Activated CD8-positive, alpha-beta memory T cell treated with anti-CD3 and anti-CD28 coated beads, Interleukin-2, amount 10 ng/mL, durations not matched to agents 7 days and 5 days (primary cell): ENCODE results near the gene TAF1C. TPM values are rescaled to one million over a fixed set of nuclear protein-coding genes. Genes with fewer than 3 reads are reported as not detected.

Source experiments
- ATAC-seq: fragments of 150-1000 bp; cut with Tn5 transposase; one replicate; pipeline ENCODE4 v1.10.0; 2021; ENCODE audit warnings: moderate library complexity
- CTCF ChIA-PET: fragments of 350-600 bp; sonication (Branson Sonifier 250); formaldehyde crosslinking; loops from one replicate; lab custom pipeline; 2021; ENCODE audit warnings: antibody characterized with exemption; lab: Charles Lee
- DNase-seq: peaks from one replicate; pipeline ENCODE4 v3.0.0-alpha.2; 2020
- H3K27ac Mint-ChIP-seq: one replicate; pipeline ENCODE4 v1.8.0; 2021; ENCODE audit warnings: mild to moderate bottlenecking, mixed read lengths
- H3K27me3 Mint-ChIP-seq: one replicate; pipeline ENCODE4 v1.8.0; 2021; ENCODE audit warnings: mixed read lengths
- H3K36me3 Mint-ChIP-seq: one replicate; pipeline ENCODE4 v1.8.0; 2021; ENCODE audit warnings: mild to moderate bottlenecking, mixed read lengths
- H3K4me1 Mint-ChIP-seq: one replicate; pipeline ENCODE4 v1.8.0; 2021; ENCODE audit warnings: mixed read lengths
- H3K4me3 Mint-ChIP-seq: one replicate; pipeline ENCODE4 v1.8.0; 2021; ENCODE audit warnings: mild to moderate bottlenecking, moderate library complexity, mixed read lengths
- H3K9me3 Mint-ChIP-seq: one replicate; pipeline ENCODE4 v1.8.0; 2022; ENCODE audit warnings: low read depth, mixed read lengths
- total RNA-seq, 2 experiments: library from RNA; stranded (reverse); gene quantifications; one replicate each; pipeline ENCODE4 v1.2.3, GENCODE V29; 2021

Gene TAF1C
- total RNA-seq, 2 experiments from 2014 or later, result 52.7 to 58.1 TPM

DNA sequence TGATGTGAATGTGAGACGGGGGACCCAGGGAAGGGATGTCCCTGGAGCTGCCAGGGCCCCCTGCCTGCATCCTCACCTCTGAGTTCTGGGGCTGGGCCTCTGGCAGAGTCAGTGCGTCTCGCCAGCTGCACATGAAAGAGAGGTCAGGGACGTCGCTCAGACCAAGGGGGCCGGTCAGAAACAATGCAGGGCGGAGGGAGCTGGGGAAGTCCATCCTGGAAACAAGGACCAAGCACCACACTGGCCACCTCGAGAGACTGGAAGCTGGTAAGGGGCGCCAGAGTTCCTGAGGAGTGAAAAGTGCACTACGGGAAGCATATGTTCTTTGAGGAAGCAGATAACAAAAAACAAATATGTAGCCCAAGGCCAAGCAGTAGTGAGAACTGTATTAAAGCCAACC lies 2.1 kb downstream of the TAF1C start:
- no peak for ATAC-seq
- peaks cover 13% of the 10 kb centered on the region for H3K4me1 Mint-ChIP-seq

DNA sequence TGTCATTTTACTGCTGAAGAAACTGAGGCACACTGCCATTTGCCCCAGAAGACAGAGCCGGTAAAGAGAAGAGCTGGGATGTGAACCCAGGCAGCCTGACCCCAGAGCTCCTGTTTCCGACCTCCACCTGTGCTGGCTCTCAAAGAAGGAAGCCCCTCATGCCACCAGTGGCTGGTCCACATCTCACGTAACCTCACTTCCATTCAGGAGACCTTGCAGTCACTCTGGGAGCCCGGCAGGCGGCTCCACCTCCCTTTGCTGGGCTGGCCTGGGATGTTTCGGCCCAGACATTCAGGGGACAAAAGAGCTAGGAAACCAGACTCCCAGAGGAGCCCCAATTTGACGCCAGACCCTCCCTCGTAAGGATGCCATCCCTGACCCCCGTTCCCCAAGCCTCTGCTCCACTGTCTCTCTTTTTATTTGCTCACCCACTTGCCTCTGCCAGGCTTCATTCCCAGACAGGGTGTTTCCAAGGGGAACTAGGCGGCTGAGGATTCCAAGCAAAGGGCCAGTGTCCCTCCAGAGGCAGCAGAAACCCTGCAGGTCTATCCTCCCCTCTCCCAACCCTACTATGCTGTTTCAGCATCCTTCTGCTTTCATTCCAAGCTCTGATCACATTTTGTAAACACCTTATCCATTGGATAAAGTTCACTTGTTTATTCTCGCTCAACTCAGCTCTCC lies 2.8 kb downstream of the TAF1C start:
- ATAC-seq (no peak), DNase-seq (no peak)
- no peaks in the 10 kb centered on the region for H3K9me3 Mint-ChIP-seq
- peaks cover 13% of the 10 kb centered on the region for H3K4me1 Mint-ChIP-seq
- no peak overlapping the region for H3K27ac Mint-ChIP-seq
- peaks cover 16% of the 10 kb centered on the region for H3K36me3 Mint-ChIP-seq
- CTCF ChIA-PET, result interaction anchor here (1.2 to 7.6 kb wide), 3 partner anchors 9 to 98 kb away, joined by 3 to 143 read pairs (median 3); no protein-coding TSS in a partner anchor
- H3K4me3 Mint-ChIP-seq, result no peak overlapping the region
- no peaks in the 10 kb centered on the region for H3K27me3 Mint-ChIP-seq

More for the DNA sequence above, 2.1 kb downstream of the TAF1C start:
- Mint-ChIP-seq H3K36me3 (peaks cover 16% of the 10 kb centered on the region), H3K27me3 (no peaks in the 10 kb centered on the region), H3K9me3 (no peaks in the 10 kb centered on the region), H3K27ac (no peak overlapping the region), H3K4me3 (peak overlapping the region; percentile 95)
- no peak for DNase-seq
- CTCF ChIA-PET, result interaction anchor here (1.2 to 7.6 kb wide), 3 partner anchors 10 to 99 kb away, joined by 3 to 143 read pairs (median 3); no protein-coding TSS in a partner anchor

DNA sequence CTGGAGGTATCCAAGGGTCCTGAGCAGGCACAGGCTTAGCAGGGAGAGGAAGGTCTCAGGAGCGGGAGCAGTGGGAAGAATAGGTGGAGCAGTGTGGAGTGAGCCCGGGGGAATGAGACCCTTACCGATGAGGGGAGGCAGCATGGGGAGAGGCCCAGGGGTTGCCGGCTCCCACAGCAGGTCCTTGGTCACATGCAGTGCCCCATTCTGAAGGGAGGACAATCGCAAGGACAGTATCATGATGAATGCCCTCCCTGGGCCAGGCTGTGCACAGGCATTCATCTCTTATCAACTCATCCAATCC lies 3.3 kb downstream of the TAF1C start:
- peaks cover 13% of the 10 kb centered on the region for H3K4me1 Mint-ChIP-seq
- H3K4me3 Mint-ChIP-seq, result no peak overlapping the region
- no peak overlapping the region for H3K27ac Mint-ChIP-seq
- ATAC-seq (no peak), DNase-seq (no peak)
- peaks cover 16% of the 10 kb centered on the region for H3K36me3 Mint-ChIP-seq
- no peaks in the 10 kb centered on the region for H3K9me3 Mint-ChIP-seq
- H3K27me3 Mint-ChIP-seq, result no peaks in the 10 kb centered on the region
- CTCF ChIA-PET, result interaction anchor here (1.2 to 7.6 kb wide), 3 partner anchors 13 to 227 kb away, joined by 3 to 143 read pairs (median 4); no protein-coding TSS in a partner anchor

DNA sequence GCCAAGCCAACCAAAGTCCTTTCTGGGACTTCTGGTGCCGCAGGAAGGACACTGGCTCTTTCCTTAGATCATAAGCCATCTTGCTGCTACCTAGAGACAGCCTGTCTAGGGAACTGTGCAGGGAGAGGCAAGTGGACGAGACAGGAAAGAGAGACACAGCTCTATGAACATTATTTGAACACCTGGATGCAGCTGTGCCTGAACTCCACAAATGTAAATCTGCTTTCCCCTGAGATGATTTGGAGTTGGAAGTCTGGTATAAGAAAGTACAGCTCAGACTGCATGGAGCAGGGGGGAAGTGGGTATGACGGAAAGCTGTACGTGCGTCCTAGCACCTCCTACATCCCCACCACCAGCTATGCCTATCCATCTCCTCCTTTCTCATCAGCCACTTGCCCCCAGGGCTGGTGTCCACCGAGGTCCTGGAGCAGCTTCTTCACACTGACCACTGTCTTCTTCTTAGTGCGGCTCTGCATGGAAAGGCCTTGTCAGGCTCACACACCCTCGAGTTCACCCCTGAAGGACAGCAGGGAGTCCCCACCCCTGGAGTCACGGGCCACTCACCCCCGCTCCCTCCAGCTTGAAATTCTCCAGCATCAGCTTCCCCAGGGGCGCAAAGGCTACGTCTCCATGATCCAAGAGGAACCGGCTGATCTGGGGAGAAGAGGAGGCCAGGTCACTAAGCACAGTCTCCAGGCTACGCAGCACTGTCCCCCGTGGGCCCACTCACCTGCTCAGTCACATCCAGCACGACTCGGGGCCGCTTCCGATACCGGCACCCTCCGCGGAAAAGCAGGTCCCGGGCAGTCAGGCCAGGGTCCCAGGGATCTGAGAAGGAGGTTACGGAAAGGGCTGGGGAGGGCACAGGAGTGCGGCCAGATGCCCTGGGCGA lies 3.9 kb downstream of the TAF1C start:
- Mint-ChIP-seq H3K4me1 (peaks cover 13% of the 10 kb centered on the region), H3K27me3 (no peaks in the 10 kb centered on the region), H3K27ac (no peak overlapping the region), H3K4me3 (no peak overlapping the region), H3K36me3 (peaks cover 16% of the 10 kb centered on the region), H3K9me3 (no peaks in the 10 kb centered on the region)
- CTCF ChIA-PET, result interaction anchor here (1.4 to 7.6 kb wide), 2 partner anchors 97 to 226 kb away, joined by 4 to 143 read pairs; no protein-coding TSS in a partner anchor
- no peak for DNase-seq
- no peak for ATAC-seq

DNA sequence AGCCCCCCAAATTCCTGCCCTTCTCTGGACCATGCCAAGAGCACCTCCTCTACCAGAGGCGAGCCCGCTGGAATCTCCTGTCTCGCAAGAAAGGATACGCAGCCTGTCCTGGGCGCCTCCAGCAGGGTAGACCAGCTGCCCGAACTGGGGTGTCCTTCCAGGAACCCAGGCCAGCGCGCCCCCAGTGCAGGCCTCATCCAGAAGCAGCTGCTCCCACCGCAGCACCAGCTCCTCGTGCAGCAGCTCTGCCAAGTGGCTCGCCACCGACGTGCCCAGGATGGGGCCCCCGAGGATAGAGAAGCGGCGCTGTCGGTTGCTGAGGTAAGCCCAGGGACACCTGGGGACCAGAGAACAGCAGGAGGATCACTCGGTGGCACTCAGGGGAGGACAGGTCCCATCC lies 4.8 kb downstream of the TAF1C start:
- Mint-ChIP-seq H3K9me3 (no peaks in the 10 kb centered on the region), H3K27ac (no peak overlapping the region), H3K4me1 (peaks cover 13% of the 10 kb centered on the region), H3K27me3 (no peaks in the 10 kb centered on the region), H3K4me3 (no peak overlapping the region), H3K36me3 (peaks cover 16% of the 10 kb centered on the region)
- no peak for ATAC-seq
- CTCF ChIA-PET, result interaction anchor here (1.4 to 7.6 kb wide), 2 partner anchors 96 to 226 kb away, joined by 4 to 143 read pairs; no protein-coding TSS in a partner anchor
- no peak for DNase-seq

DNA sequence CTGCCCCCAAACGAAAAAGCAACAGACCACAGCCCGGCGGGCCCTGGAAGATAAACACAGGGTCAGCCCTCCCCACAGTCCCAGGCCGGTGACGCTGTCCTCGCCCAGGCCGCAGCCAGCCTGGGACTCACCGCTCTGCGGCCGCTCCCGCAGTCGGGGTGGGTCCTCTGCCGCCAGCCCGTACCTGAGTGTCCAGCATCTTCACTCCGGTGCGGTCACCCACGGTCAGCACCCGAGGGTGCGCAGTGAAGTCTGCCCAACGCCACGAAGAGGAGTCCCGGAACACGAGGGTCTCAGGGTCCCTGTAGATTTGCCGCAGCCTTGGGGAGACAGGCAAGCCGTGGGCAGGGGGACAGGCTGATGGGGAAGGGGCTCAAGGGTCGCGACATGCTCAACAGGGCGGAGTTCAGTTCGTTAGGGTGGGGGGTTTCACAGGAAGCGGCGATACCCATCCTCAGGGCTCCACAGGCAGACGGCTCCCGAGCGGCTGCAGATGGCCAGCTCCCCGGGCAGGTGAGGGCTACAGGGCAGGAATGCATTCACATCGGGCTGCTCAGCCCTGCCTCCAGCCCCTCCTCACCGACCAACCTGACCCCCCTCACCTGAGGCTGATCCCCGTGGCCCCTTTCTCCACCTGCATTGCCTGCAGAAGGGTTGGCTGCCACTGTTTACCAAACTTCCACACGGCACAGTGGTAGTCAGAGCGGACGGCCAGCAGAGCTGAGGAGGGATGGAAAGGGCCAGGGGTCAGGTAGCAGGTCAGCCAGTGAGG lies 5.5 kb downstream of the TAF1C start:
- ATAC-seq (no peak), DNase-seq (no peak)
- H3K27me3 Mint-ChIP-seq, result no peaks in the 10 kb centered on the region
- peaks cover 16% of the 10 kb centered on the region for H3K36me3 Mint-ChIP-seq
- no peak overlapping the region for H3K4me3 Mint-ChIP-seq
- H3K9me3 Mint-ChIP-seq, result no peaks in the 10 kb centered on the region
- H3K27ac Mint-ChIP-seq, result no peak overlapping the region
- peaks cover 13% of the 10 kb centered on the region for H3K4me1 Mint-ChIP-seq
- CTCF ChIA-PET, result no interaction called here

DNA sequence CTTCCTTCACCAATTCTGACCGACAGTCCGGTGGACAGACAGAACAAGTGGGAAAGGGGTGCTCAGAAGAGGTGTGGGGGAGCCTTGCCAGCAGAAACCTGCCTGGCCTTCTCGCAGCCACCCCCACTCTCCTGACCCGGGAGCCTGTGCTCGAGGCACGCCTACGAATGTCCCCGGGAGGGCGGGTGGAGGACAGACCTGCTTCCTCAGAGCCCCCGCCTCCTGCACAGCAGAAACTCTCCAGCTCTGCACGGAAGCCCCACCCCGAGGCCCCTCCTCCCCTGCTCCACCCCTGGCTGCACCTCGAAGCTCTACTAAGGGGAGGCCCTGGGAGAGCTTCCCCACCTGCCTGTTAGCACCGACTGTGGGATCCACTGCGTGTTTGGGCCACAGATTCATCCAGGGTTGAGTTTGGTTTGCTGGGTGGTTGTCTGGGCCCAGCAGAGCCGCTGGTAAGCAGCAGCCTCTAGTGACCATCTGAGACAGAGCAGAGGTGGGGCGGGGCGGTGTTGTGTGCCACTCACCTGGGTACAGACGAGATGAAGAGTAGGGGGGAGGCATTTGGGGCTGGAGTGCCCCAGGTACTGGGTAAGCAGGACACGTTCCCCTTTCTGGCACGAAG lies 6.2 kb downstream of the TAF1C start:
- no peak overlapping the region for H3K4me3 Mint-ChIP-seq
- H3K36me3 Mint-ChIP-seq, result peaks cover 16% of the 10 kb centered on the region
- no peaks in the 10 kb centered on the region for H3K27me3 Mint-ChIP-seq
- CTCF ChIA-PET, result interaction anchor here (0.8 kb wide), 1 partner anchor 224 kb away, joined by 3 read pairs; no protein-coding TSS in a partner anchor
- peaks cover 11% of the 10 kb centered on the region for H3K4me1 Mint-ChIP-seq
- H3K27ac Mint-ChIP-seq, result no peak overlapping the region
- no peaks in the 10 kb centered on the region for H3K9me3 Mint-ChIP-seq
- no peak for DNase-seq
- no peak for ATAC-seq

DNA sequence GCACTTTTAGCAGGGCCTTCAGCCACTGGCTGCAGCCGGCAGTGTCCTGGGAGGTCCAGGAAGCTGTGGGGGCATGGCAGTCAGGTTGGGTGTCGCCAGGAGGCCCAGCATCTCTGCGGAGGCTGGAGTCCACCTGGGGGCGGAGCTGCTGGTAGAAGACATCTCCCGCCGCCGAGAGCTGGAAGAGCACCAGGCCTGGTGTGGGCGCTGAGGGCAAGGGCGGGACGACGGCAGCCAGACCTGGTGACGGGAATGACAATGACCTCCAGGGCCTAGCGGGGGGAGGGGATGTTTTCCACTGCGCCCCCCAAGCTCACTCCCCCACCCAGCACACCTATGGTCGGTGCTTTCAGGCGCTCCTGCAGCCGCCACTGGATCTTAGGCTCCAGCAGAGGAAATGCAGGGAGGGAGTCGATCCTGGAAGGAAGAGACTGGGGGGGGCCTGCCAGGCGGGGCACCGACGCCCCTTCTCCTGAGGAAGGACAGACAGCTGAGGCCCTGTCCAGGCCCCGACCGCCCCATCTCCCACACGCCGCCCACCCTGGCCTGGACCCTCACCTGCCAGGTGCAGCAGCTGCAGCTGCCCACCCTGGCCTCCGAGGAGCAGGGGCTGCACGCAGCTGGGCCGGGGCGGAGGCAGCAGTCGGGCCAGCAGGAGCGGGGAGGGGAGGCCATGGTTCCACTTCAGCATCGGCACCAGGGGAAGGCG lies 7.1 kb downstream of the TAF1C start:
- ATAC-seq, result no peak
- DNase-seq, result no peak
- H3K9me3 Mint-ChIP-seq, result no peaks in the 10 kb centered on the region
- CTCF ChIA-PET, result interaction anchor here (0.8 kb wide), 1 partner anchor 223 kb away, joined by 3 read pairs; no protein-coding TSS in a partner anchor
- H3K36me3 Mint-ChIP-seq, result peaks cover 14% of the 10 kb centered on the region
- no peak overlapping the region for H3K4me3 Mint-ChIP-seq
- H3K4me1 Mint-ChIP-seq, result peaks cover 6% of the 10 kb centered on the region
- H3K27ac Mint-ChIP-seq, result no peak overlapping the region
- H3K27me3 Mint-ChIP-seq, result no peaks in the 10 kb centered on the region

DNA sequence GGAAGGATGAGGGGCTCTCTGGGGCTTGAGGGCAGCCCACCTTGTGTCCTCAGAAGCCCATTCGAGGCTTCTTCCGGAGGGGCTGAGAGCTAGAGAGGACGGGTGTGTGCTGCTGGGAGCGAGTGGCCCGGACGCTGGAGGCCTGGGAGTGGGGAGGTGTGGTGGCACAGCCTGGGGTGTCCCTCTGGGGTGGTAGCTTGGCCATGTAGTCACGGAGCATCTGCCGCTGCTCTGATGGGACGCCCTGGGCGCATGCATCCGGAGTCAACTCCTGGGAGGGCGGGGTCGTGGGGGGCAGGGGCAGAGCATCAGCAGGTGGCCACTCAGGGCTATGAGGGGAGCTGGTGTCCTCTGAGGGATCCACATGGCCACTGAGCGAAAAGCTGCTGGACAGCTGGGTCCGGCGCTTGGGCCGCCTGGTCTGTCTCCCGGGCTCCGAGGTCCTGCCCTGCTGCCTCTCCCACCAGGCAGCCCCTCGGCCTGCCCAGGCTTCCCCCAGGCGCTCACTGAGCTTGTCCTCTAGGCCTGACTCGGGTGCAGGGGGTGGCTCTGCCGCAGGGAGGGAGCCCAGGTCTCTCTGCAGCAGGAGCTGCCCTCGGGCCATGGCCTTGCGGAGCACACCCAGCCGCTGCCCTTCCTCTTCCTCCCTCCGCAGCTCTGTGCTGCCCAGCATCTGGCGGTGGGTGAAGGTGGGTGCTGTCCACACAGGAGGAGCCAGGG lies 7.8 kb downstream of the TAF1C start:
- Mint-ChIP-seq H3K27ac (no peak overlapping the region), H3K4me1 (peaks cover 2% of the 10 kb centered on the region), H3K27me3 (no peaks in the 10 kb centered on the region), H3K36me3 (peaks cover 14% of the 10 kb centered on the region), H3K4me3 (no peak overlapping the region), H3K9me3 (no peaks in the 10 kb centered on the region)
- CTCF ChIA-PET, result interaction anchor here (1.1 to 2.5 kb wide), 2 partner anchors 7 to 94 kb away, joined by 3 to 8 read pairs; partner anchors contain the start of gene TAF1C
- no peak for DNase-seq
- no peak for ATAC-seq

DNA sequence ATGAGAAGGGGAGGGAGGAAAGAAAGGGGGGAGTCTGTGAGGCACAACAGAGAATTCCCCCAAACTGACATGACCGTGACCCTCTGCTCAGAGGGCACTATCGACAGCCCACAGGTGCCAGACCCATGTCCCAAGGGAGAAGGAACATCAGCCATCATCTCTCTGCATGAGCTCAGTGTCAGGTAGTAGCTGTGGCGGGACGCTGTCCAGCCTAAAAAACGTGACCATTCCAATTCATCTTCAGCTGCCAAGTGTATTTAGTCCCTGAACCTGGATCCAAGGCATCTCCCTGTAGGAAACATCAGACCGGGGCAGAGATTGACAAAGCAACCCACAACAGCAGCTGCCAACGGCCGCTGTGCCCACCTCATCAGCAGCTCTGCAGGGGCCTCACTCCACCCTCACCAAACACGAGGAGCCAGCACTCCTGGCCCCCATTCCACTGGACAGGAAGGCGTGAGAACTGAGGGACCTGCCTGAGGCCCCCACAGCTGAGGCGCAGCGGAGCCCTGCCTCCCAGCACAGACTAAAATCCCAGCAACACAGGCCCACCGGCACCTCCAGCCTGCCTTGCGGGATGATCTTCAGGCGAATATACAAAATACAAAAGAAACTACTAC lies 8.6 kb downstream of the TAF1C start:
- no peak for ATAC-seq
- H3K4me3 Mint-ChIP-seq, result no peak overlapping the region

DNA sequence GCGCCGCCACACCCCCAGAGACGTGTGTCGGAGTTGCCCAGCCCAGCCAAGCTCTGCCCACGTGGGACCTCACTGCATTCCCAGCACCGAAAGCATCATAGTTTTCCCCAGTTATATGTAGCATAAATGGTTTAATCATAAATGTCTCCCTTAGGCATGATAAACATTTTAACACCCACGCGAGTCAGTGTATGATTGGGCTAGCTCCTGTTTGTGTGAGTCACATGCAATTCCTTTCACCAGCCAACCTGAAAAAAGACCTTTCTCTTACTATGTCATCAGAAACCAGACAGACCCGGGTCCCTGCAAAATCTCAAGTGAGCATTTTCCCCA lies 9.2 kb downstream of the TAF1C start:
- DNase-seq, result no peak
- no peaks in the 10 kb centered on the region for H3K9me3 Mint-ChIP-seq
- no peak for ATAC-seq
- CTCF ChIA-PET, result interaction anchor here (0.6 to 2.5 kb wide), 4 partner anchors 9 to 221 kb away, joined by 3 to 8 read pairs (median 4); partner anchors contain the start of gene TAF1C
- H3K27me3 Mint-ChIP-seq, result no peaks in the 10 kb centered on the region
- H3K4me3 Mint-ChIP-seq, result no peak overlapping the region
- H3K4me1 Mint-ChIP-seq, result peaks cover 2% of the 10 kb centered on the region
- no peak overlapping the region for H3K27ac Mint-ChIP-seq
- H3K36me3 Mint-ChIP-seq, result peaks cover 11% of the 10 kb centered on the region

More for the DNA sequence above, 8.6 kb downstream of the TAF1C start:
- DNase-seq, result no peak
- H3K27ac Mint-ChIP-seq, result no peak overlapping the region
- CTCF ChIA-PET, result interaction anchor here (0.6 to 2.5 kb wide), 3 partner anchors 8 to 94 kb away, joined by 3 to 8 read pairs (median 4); partner anchors contain the start of gene TAF1C
- H3K27me3 Mint-ChIP-seq, result no peaks in the 10 kb centered on the region
- H3K36me3 Mint-ChIP-seq, result peaks cover 14% of the 10 kb centered on the region
- peaks cover 2% of the 10 kb centered on the region for H3K4me1 Mint-ChIP-seq
- H3K9me3 Mint-ChIP-seq, result no peaks in the 10 kb centered on the region
